Measurements from ENCODE around the gene KLHL21. TPM values are rescaled to one million over a fixed set of nuclear protein-coding genes. Genes with fewer than 3 reads are reported as not detected.

The KLHL21 gene
- total and polyA plus RNA-seq, 4 experiments from 2014 or later: 18.3 to 85.2 (median 56.6) TPM

- Mint-ChIP-seq H3K4me3 (no peak overlapping the region), H3K36me3 (peaks cover 3 to 36% of the 10 kb centered on the region in 2 donors), H3K27ac (peak overlapping the region in 3 of 7 donors; percentile 12 to 75 (median 72)), H3K9me3 (no peaks in the 10 kb centered on the region), H3K4me1 (peaks cover 8 to 41% (median 20%) of the 10 kb centered on the region in 4 donors), H3K27me3 (no peaks in the 10 kb centered on the region)
- intact Hi-C loops (cut with micrococcal nuclease): no loop called here
- no peak overlapping the region for H3K27ac ChIP-seq (ENCODE audit: low read depth, low read length)
- H3K27me3 ChIP-seq (ENCODE audit: insufficient read depth, low read length): no peaks in the 10 kb centered on the region
- H3K4me1 ChIP-seq (ENCODE audit: insufficient read depth, low read length): peaks cover 27% of the 10 kb centered on the region
- no peak for DNase-seq
- peaks cover 39% of the 10 kb centered on the region for H3K36me3 ChIP-seq (ENCODE audit: insufficient read depth, low read length)
- H3K4me3 ChIP-seq (ENCODE audit: low read length in 2 of 2): no peak overlapping the region
- H3K9me3 ChIP-seq (ENCODE audit: control insufficient read depth in 1 of 2, low read length in 2 of 2): no peaks in the 10 kb centered on the region
- ChIA-PET CTCF (ENCODE audit: partially characterized antibody) (interaction anchor here (1.2 to 1.4 kb wide), 4 partner anchors 8 to 34 kb away, joined by 3 to 4 read pairs (median 4); partner anchors contain the start of gene TAS1R1), POLR2A (ENCODE audit: partially characterized antibody) (interaction anchor here (0.6 to 13.0 kb wide), 4 partner anchors 9 to 33 kb away, joined by 3 to 273 read pairs (median 6); partner anchors contain the start of genes KLHL21 and ZBTB48)
Observed at GRCh38 chr1:6588893-6589520, 13.7 kb downstream of the KLHL21 start.

- H3K4me1 ChIP-seq (ENCODE audit: insufficient read depth, low read length): peaks cover 27% of the 10 kb centered on the region
- H3K27me3 ChIP-seq (ENCODE audit: insufficient read depth, low read length): no peaks in the 10 kb centered on the region
- CTCF ChIA-PET (ENCODE audit: partially characterized antibody): interaction anchor here (1.2 to 1.4 kb wide), 4 partner anchors 10 to 33 kb away, joined by 3 to 4 read pairs (median 4); partner anchors contain the start of gene TAS1R1
- DNase-seq: no peak
- intact Hi-C loops (cut with micrococcal nuclease): no loop called here
- H3K4me1 Mint-ChIP-seq: peaks cover 8 to 38% (median 20%) of the 10 kb centered on the region in 4 donors
- H3K4me3 Mint-ChIP-seq: peak overlapping the region in 1 of 8 donors; percentile 4
- POLR2A ChIA-PET (ENCODE audit: partially characterized antibody): interaction anchor here (0.6 to 13.0 kb wide), 3 partner anchors 8 to 34 kb away, joined by 3 to 273 read pairs (median 8); partner anchors contain the start of genes KLHL21 and ZBTB48
- H3K36me3 ChIP-seq (ENCODE audit: insufficient read depth, low read length): peaks cover 32% of the 10 kb centered on the region
- no peaks in the 10 kb centered on the region for H3K9me3 ChIP-seq (ENCODE audit: control insufficient read depth in 1 of 2, low read length in 2 of 2)
- H3K27ac ChIP-seq (ENCODE audit: low read depth, low read length): no peak overlapping the region
- peaks cover 0 to 29% of the 10 kb centered on the region in 2 donors for H3K36me3 Mint-ChIP-seq
- H3K4me3 ChIP-seq (ENCODE audit: low read length in 2 of 2): no peak overlapping the region
- peak overlapping the region in 4 of 7 donors; percentile 64 to 84 (median 72) for H3K27ac Mint-ChIP-seq
- H3K9me3 Mint-ChIP-seq: no peaks in the 10 kb centered on the region
- H3K27me3 Mint-ChIP-seq: no peaks in the 10 kb centered on the region
Observed at GRCh38 chr1:6588128-6588892, 14.4 kb downstream of the KLHL21 start.

- Histone ChIP-seq H3K36me3 (ENCODE audit: insufficient read depth, low read length) (peaks cover 23% of the 10 kb centered on the region), H3K4me1 (ENCODE audit: insufficient read depth, low read length) (peaks cover 24% of the 10 kb centered on the region), H3K9me3 (ENCODE audit: control insufficient read depth in 1 of 2, low read length in 2 of 2) (no peaks in the 10 kb centered on the region), H3K4me3 (ENCODE audit: low read length in 2 of 2) (no peak overlapping the region), H3K27me3 (ENCODE audit: insufficient read depth, low read length) (no peaks in the 10 kb centered on the region), H3K27ac (ENCODE audit: low read depth, low read length) (no peak overlapping the region)
- intact Hi-C loops (cut with micrococcal nuclease): no loop called here
- Mint-ChIP-seq H3K9me3 (no peaks in the 10 kb centered on the region), H3K36me3 (peaks cover 0 to 29% of the 10 kb centered on the region in 2 donors), H3K27ac (peak overlapping the region; percentile 52 to 87 (median 71)), H3K4me1 (peaks cover 9 to 40% (median 22%) of the 10 kb centered on the region in 4 donors), H3K27me3 (no peaks in the 10 kb centered on the region), H3K4me3 (peak overlapping the region in 1 of 8 donors; percentile 4)
- DNase-seq: no peak
- POLR2A ChIA-PET (ENCODE audit: partially characterized antibody): interaction anchor here (1.1 to 13.0 kb wide), 2 partner anchors 13 to 324 kb away, joined by 3 to 273 read pairs; partner anchors contain the start of gene KLHL21
- CTCF ChIA-PET (ENCODE audit: partially characterized antibody): interaction anchor here (1.2 kb wide), 1 partner anchor 31 kb away, joined by 3 read pairs; no protein-coding TSS in a partner anchor
Observed at GRCh38 chr1:6587261-6588005, 15.2 kb downstream of the KLHL21 start.

GRCh38 chr1:6586404-6586816 lies 16.3 kb downstream of the KLHL21 start:
- ChIA-PET POLR2A (ENCODE audit: partially characterized antibody) (interaction anchor here (1.1 to 13.0 kb wide), 2 partner anchors 14 to 323 kb away, joined by 3 to 273 read pairs; partner anchors contain the start of gene KLHL21), CTCF (ENCODE audit: partially characterized antibody) (no interaction called here)
- H3K36me3 Mint-ChIP-seq: peaks cover 0 to 29% of the 10 kb centered on the region in 2 donors
- no peak overlapping the region for H3K27ac ChIP-seq (ENCODE audit: low read depth, low read length)
- H3K27ac Mint-ChIP-seq: peak overlapping the region in 1 of 7 donors; percentile 21
- no peaks in the 10 kb centered on the region for H3K9me3 Mint-ChIP-seq
- H3K4me3 ChIP-seq (ENCODE audit: low read length in 2 of 2): no peak overlapping the region
- H3K4me1 ChIP-seq (ENCODE audit: insufficient read depth, low read length): peaks cover 25% of the 10 kb centered on the region
- H3K27me3 ChIP-seq (ENCODE audit: insufficient read depth, low read length): no peaks in the 10 kb centered on the region
- H3K36me3 ChIP-seq (ENCODE audit: insufficient read depth, low read length): peaks cover 23% of the 10 kb centered on the region
- intact Hi-C loops (cut with micrococcal nuclease): no loop called here
- H3K4me3 Mint-ChIP-seq: no peak overlapping the region
- no peaks in the 10 kb centered on the region for H3K9me3 ChIP-seq (ENCODE audit: control insufficient read depth in 1 of 2, low read length in 2 of 2)
- H3K4me1 Mint-ChIP-seq: peaks cover 13 to 44% (median 27%) of the 10 kb centered on the region in 4 donors
- DNase-seq: no peak
- H3K27me3 Mint-ChIP-seq: no peaks in the 10 kb centered on the region

- Mint-ChIP-seq H3K27ac (no peak overlapping the region), H3K9me3 (no peaks in the 10 kb centered on the region), H3K27me3 (no peaks in the 10 kb centered on the region), H3K36me3 (peaks cover 0 to 28% of the 10 kb centered on the region in 2 donors), H3K4me1 (peaks cover 15 to 44% (median 29%) of the 10 kb centered on the region in 4 donors), H3K4me3 (no peak overlapping the region)
- H3K4me1 ChIP-seq (ENCODE audit: insufficient read depth, low read length): peaks cover 25% of the 10 kb centered on the region
- no peak for DNase-seq
- ChIA-PET POLR2A (ENCODE audit: partially characterized antibody) (interaction anchor here (0.6 to 13.0 kb wide), 2 partner anchors 15 to 46 kb away, joined by 4 to 273 read pairs; partner anchors contain the start of gene KLHL21), CTCF (ENCODE audit: partially characterized antibody) (no interaction called here)
- H3K9me3 ChIP-seq (ENCODE audit: control insufficient read depth in 1 of 2, low read length in 2 of 2): no peaks in the 10 kb centered on the region
- no peak overlapping the region for H3K27ac ChIP-seq (ENCODE audit: low read depth, low read length)
- no peaks in the 10 kb centered on the region for H3K27me3 ChIP-seq (ENCODE audit: insufficient read depth, low read length)
- intact Hi-C loops (cut with micrococcal nuclease): no loop called here
- H3K4me3 ChIP-seq (ENCODE audit: low read length in 2 of 2): no peak overlapping the region
- peaks cover 22% of the 10 kb centered on the region for H3K36me3 ChIP-seq (ENCODE audit: insufficient read depth, low read length)
Observed at GRCh38 chr1:6585841-6586240, 16.8 kb downstream of the KLHL21 start.

- H3K9me3 Mint-ChIP-seq: no peaks in the 10 kb centered on the region
- Histone ChIP-seq H3K27me3 (ENCODE audit: insufficient read depth, low read length) (no peaks in the 10 kb centered on the region), H3K36me3 (ENCODE audit: insufficient read depth, low read length) (peaks cover 16% of the 10 kb centered on the region), H3K9me3 (ENCODE audit: control insufficient read depth in 1 of 2, low read length in 2 of 2) (no peaks in the 10 kb centered on the region), H3K4me1 (ENCODE audit: insufficient read depth, low read length) (peaks cover 31% of the 10 kb centered on the region), H3K27ac (ENCODE audit: low read depth, low read length) (no peak overlapping the region), H3K4me3 (ENCODE audit: low read length in 2 of 2) (no peak overlapping the region)
- peaks cover 20 to 50% (median 32%) of the 10 kb centered on the region in 4 donors for H3K4me1 Mint-ChIP-seq
- CTCF ChIA-PET (ENCODE audit: partially characterized antibody): no interaction called here
- intact Hi-C loops (cut with micrococcal nuclease): no loop called here
- POLR2A ChIA-PET (ENCODE audit: partially characterized antibody): interaction anchor here (0.6 to 13.0 kb wide), 2 partner anchors 15 to 46 kb away, joined by 4 to 273 read pairs; partner anchors contain the start of gene KLHL21
- no peaks in the 10 kb centered on the region for H3K27me3 Mint-ChIP-seq
- H3K4me3 Mint-ChIP-seq: no peak overlapping the region
- H3K27ac Mint-ChIP-seq: peak overlapping the region; percentile 11 to 85 (median 55)
- peaks cover 0 to 21% of the 10 kb centered on the region in 2 donors for H3K36me3 Mint-ChIP-seq
- no peak for DNase-seq
Observed at GRCh38 chr1:6585081-6585722, 17.5 kb downstream of the KLHL21 start.

Measured in CD4-positive, alpha-beta memory T cell (primary cell).